Tibial artery (tissue), 4 donors: ENCODE results near the gene YBEY.

Source experiments
- DNase-seq, 2 donors: peaks; one replicate each; pipeline ENCODE4 v3.0.0-alpha.2; 2019
- H3K27ac ChIP-seq, 2 donors: fragments of 200-600 bp; sonication (generic) in 1 of 2; 1 replicate in 1 of 2; 2 replicates in 1 of 2; pipeline ENCODE4 v1.5.1; 2018 to 2019; ENCODE audit warnings: mild to moderate bottlenecking in 1 of 2
- H3K27me3 ChIP-seq, 2 donors: fragments of 200-600 bp; sonication (generic) in 1 of 2; one replicate each; pipeline versions ENCODE4 v1.5.1 to v1.6.0; 2016 to 2019
- H3K36me3 ChIP-seq, 3 donors: fragments of 200-600 bp; sonication (generic) in 2 of 3; one replicate each; pipeline ENCODE4 v1.5.1; 2016 to 2019; ENCODE audit warnings: mild to moderate bottlenecking in 2 of 3
- H3K4me1 ChIP-seq, 4 donors: fragments of 200-600 bp; sonication (generic) in 2 of 4; 1 replicate in 3 of 4; 2 replicates in 1 of 4; pipeline ENCODE4 v1.5.1; 2016 to 2019
- H3K4me3 ChIP-seq, 2 donors: fragments of 200-600 bp; sonication (generic) in 1 of 2; 1 replicate in 1 of 2; 2 replicates in 1 of 2; pipeline ENCODE4 v1.5.1; 2018 to 2019; ENCODE audit warnings: mild to moderate bottlenecking in 2 of 2
- H3K9me3 ChIP-seq, 3 donors: fragments of 200-600 bp; sonication (generic) in 1 of 3; one replicate each; pipeline ENCODE4 v1.5.1; 2016 to 2019
- intact Hi-C: fragments of 100-400 bp; cut with DNase I; formaldehyde crosslinking; loops from one replicate; pipeline ENCODE4 v1.15.0; 2023; ENCODE audit warnings: low total_unique reads
- TF ChIP-seq, protein P1 (sequence below), 2 experiments: fragments of 200-600 bp in 1 of 2; fragments of 450-650 bp in 1 of 2; IDR thresholded peaks; one replicate each; pipeline ENCODE4 v1.5.1; 2017 to 2019; ENCODE audit warnings: antibody characterized with exemption in 2 of 2, mild to moderate bottlenecking in 1 of 2, moderate library complexity in 1 of 2

The YBEY gene

DNA sequence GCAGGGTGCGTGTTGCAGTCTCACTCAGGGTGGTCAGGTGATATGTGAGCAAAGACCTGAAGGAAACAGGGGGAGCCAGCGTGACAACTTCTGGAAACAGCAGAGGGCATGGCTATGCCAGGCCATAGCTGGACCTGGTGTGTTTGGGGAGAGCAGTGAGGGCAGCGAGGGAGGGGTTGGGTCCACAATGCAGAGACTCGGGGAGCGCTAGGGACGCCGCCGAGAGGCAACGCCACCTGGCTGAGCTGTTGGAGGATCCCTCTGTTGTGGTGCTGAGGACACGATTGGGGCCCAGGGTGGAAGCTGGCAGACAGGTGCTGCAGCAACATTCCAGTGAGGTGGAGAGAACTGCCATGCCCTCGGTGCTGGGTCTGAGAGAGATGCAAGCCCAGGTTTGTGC, 31.0 kb upstream of the YBEY start:
- no peak overlapping the region for H3K27ac ChIP-seq

DNA sequence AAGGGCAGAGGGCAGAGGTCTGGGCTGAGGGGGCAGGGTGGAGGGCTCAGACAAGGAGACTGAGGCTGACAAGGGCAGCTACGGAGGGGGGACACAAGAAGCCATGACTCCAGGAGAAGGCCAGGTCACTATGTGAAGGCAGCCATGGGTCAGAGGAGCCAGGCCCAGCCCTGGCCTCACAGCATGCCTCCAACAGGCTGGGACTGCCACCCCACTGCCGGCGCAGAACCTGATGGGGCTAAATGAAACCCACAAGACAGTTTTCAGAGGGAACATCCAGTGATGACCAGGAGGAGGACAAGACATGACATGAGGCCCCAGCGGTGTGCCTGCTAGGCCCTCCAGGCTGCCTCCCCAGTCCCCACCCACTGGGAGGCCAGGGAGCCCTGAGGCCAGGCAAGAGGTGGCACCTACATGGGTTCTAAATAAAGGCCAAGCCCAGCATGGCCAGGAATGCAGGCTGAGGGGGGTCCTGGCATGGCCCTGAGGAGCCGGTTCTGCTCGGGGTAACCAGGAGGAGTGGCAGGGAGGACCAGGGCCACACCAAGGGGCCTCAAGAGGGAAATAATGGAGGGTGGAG, 30.3 kb upstream of the YBEY start:
- intact Hi-C loops: no loop called here
- no peak for DNase-seq
- no peak overlapping the region for H3K27ac ChIP-seq
- peaks cover 95 to 100% (median 99%) of the 10 kb centered on the region in 3 donors for H3K36me3 ChIP-seq
- no peak overlapping the region for H3K4me3 ChIP-seq
- H3K9me3 ChIP-seq: no peaks in the 10 kb centered on the region
- no peaks in the 10 kb centered on the region for H3K4me1 ChIP-seq
- TF ChIP-seq, protein P1, sequence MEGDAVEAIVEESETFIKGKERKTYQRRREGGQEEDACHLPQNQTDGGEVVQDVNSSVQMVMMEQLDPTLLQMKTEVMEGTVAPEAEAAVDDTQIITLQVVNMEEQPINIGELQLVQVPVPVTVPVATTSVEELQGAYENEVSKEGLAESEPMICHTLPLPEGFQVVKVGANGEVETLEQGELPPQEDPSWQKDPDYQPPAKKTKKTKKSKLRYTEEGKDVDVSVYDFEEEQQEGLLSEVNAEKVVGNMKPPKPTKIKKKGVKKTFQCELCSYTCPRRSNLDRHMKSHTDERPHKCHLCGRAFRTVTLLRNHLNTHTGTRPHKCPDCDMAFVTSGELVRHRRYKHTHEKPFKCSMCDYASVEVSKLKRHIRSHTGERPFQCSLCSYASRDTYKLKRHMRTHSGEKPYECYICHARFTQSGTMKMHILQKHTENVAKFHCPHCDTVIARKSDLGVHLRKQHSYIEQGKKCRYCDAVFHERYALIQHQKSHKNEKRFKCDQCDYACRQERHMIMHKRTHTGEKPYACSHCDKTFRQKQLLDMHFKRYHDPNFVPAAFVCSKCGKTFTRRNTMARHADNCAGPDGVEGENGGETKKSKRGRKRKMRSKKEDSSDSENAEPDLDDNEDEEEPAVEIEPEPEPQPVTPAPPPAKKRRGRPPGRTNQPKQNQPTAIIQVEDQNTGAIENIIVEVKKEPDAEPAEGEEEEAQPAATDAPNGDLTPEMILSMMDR (IDR thresholded peaks at IDR 0.05): no peak
- H3K27me3 ChIP-seq: no peaks in the 10 kb centered on the region

More for the DNA sequence above, 31.0 kb upstream of the YBEY start:
- no peaks in the 10 kb centered on the region for H3K4me1 ChIP-seq
- intact Hi-C loops: no loop called here
- TF ChIP-seq, protein P1 (IDR thresholded peaks at IDR 0.05): no peak
- no peak for DNase-seq
- H3K36me3 ChIP-seq: peaks cover 95 to 100% (median 99%) of the 10 kb centered on the region in 3 donors
- no peaks in the 10 kb centered on the region for H3K27me3 ChIP-seq
- H3K9me3 ChIP-seq: no peaks in the 10 kb centered on the region
- no peak overlapping the region for H3K4me3 ChIP-seq

DNA sequence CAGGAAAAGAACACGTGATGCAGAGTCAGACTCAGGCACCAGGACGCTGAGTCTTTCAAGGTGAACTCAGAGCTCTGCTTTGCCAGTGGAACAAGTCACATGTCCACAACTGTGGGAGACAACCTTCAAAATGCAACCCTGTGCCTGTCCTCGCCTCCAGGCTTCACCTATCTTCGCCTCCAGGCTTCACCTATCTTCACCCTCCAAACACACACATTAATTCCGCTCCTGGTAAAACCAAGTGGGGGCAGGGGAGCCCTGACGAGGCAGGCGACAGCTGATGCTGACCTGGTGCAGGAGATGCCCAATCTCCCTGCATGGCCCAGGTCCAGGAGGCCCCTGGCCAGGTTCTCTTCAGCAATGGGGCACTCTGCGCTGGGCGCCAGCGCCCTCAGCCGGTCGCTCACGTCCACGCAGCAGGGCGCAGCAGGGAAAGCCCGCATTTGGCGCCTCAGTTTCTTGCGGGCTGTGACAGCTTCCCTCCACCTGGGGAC, 29.6 kb upstream of the YBEY start:
- intact Hi-C loops: no loop called here
- H3K27ac ChIP-seq: no peak overlapping the region

DNA sequence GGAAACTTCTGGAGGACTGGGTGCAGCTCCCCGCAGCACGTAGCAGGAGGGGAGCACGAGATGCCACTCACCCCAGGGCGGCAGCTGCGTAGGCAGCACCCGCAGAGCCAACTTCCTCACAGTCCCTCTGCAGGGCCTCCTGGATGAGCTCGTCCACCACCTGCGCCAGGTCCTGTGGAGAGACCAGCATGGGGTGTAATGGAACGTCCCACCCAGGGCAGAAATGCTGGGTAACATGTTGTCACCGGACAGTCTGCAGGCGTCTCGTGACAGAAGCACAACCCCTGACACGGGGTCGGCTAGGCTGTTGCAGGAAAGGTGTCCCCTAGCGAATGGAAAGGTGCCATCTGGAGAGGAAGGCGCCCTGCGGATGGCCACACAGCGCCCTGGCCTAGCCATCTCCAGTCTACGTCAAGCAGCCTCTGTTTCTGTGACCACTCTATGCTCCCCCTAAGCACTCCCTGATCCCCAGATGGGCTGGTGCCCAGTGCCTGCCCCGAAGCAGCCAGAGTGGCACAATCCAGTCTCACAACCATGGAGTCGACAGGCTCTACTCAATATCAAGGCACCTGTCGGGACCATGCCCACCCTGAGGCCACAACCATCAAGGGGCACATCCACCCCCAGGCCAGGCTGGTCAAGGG, 22.0 kb upstream of the YBEY start:
- Histone ChIP-seq H3K4me3 (no peak overlapping the region), H3K27ac (no peak overlapping the region), H3K4me1 (no peaks in the 10 kb centered on the region), H3K36me3 (peaks cover 84 to 98% (median 93%) of the 10 kb centered on the region in 3 donors), H3K27me3 (no peaks in the 10 kb centered on the region), H3K9me3 (no peaks in the 10 kb centered on the region)
- no peak for DNase-seq
- intact Hi-C loops: no loop called here
- TF ChIP-seq, protein P1 (IDR thresholded peaks at IDR 0.05): no peak

More for the DNA sequence above, 29.6 kb upstream of the YBEY start:
- Histone ChIP-seq H3K27me3 (no peaks in the 10 kb centered on the region), H3K9me3 (no peaks in the 10 kb centered on the region), H3K4me3 (no peak overlapping the region), H3K36me3 (peaks cover 97 to 100% (median 99%) of the 10 kb centered on the region in 3 donors), H3K4me1 (no peaks in the 10 kb centered on the region)
- TF ChIP-seq, protein P1 (IDR thresholded peaks at IDR 0.05): no peak
- DNase-seq: no peak

DNA sequence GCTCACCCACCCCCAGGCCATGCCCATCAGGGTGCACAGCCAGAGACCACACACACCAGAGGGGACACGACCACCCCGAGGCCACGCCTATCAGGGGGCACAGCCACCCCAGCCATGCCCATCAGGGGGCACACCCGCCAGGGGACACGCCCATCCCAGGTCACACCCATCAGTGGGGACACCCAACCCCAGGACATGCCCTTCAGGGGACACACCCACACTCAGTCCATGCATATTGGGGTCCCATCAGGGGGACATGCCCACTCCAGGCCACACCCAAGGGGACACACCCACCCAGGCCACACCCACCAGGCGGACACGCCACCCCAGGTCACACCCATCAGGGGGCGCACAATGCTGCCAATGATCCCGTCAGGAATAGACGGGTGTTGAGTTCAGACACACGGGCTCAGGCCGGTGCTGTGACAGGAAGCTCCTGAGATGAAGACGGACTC, 21.4 kb upstream of the YBEY start:
- intact Hi-C loops: no loop called here

More for the DNA sequence above, 21.4 kb upstream of the YBEY start:
- H3K9me3 ChIP-seq: no peaks in the 10 kb centered on the region
- peaks cover 84 to 98% (median 93%) of the 10 kb centered on the region in 3 donors for H3K36me3 ChIP-seq
- H3K4me1 ChIP-seq: no peaks in the 10 kb centered on the region
- no peak overlapping the region for H3K27ac ChIP-seq
- no peak for DNase-seq
- TF ChIP-seq, protein P1 (IDR thresholded peaks at IDR 0.05): no peak
- no peaks in the 10 kb centered on the region for H3K27me3 ChIP-seq
- H3K4me3 ChIP-seq: no peak overlapping the region
